HS-27A (cell line): ENCODE results near the gene PUS3.

Experiments used
- DNase-seq: peaks from one replicate; pipeline ENCODE4 v3.0.0-alpha.2; 2012; ENCODE audit warnings: low read depth, missing footprints

The PUS3 gene

GRCh38 chr11:125902927-125903710 is at the start of gene PUS3:
Gene PUS3, minus strand, starts transcription at chr11:125903206. Its CDS starts 6,922 bp downstream, at chr11:125896284.
- DNase-seq: no peak

- DNase-seq: no peak
Measured at GRCh38 chr11:125952559-125952958, 49.6 kb upstream of the PUS3 start.

GRCh38 chr11:125951731-125952130 is 48.7 kb upstream of the PUS3 start:
- no peak for DNase-seq

- DNase-seq: no peak
Measured at GRCh38 chr11:125950696-125951651, 48.0 kb upstream of the PUS3 start.

GRCh38 chr11:125950178-125950490 is 47.1 kb upstream of the PUS3 start:
- DNase-seq: no peak

- DNase-seq: no peak
Measured at GRCh38 chr11:125949271-125950177, 46.5 kb upstream of the PUS3 start.

- DNase-seq: no peak
Measured at GRCh38 chr11:125948278-125949051, 45.5 kb upstream of the PUS3 start.

- DNase-seq: no peak
Measured at GRCh38 chr11:125947419-125948277, 44.6 kb upstream of the PUS3 start.

- DNase-seq: no peak
Measured at GRCh38 chr11:125946712-125947418, 43.9 kb upstream of the PUS3 start.

GRCh38 chr11:125945797-125946520 is 43.0 kb upstream of the PUS3 start, which contains the start of gene VSIG10L2:
Gene VSIG10L2, plus strand, starts transcription at chr11:125946044. Its CDS starts 12 bp downstream, at chr11:125946056.
- no peak for DNase-seq

- DNase-seq: no peak
Measured at GRCh38 chr11:125945011-125945796, 42.2 kb upstream of the PUS3 start.

GRCh38 chr11:125944350-125945010 is 41.5 kb upstream of the PUS3 start:
- no peak for DNase-seq

- no peak for DNase-seq
Measured at GRCh38 chr11:125943661-125944349, 40.8 kb upstream of the PUS3 start.

- DNase-seq: no peak
Measured at GRCh38 chr11:125942771-125943428, 39.9 kb upstream of the PUS3 start.

GRCh38 chr11:125941619-125942611 is 38.9 kb upstream of the PUS3 start:
- no peak for DNase-seq
